ENCODE measurements around the gene NDUFV3.

DNA sequence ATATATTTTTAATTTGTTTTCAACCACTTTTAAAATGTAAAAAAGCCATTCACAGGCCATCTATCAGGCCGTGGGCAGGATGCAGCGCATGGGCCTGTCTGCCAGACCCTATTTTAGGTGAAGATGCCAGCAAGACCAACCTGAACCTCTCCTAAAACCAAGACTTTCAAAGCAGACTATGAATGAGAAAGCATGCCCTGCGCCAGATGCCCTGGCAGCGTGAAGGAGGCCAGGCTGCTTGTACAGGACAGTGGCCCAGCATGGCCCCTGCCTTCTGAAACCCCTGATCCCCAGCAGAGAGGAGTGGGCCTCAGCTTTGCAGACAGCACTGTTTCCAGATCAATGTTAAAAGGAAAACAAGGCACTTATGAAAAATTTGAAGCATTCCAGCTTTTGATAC lies 45.4 kb upstream of the NDUFV3 start:
- no peak for TF ChIP-seq POLR2A (IDR thresholded peaks at IDR 0.05)
- TF ChIP-seq, protein P1, sequence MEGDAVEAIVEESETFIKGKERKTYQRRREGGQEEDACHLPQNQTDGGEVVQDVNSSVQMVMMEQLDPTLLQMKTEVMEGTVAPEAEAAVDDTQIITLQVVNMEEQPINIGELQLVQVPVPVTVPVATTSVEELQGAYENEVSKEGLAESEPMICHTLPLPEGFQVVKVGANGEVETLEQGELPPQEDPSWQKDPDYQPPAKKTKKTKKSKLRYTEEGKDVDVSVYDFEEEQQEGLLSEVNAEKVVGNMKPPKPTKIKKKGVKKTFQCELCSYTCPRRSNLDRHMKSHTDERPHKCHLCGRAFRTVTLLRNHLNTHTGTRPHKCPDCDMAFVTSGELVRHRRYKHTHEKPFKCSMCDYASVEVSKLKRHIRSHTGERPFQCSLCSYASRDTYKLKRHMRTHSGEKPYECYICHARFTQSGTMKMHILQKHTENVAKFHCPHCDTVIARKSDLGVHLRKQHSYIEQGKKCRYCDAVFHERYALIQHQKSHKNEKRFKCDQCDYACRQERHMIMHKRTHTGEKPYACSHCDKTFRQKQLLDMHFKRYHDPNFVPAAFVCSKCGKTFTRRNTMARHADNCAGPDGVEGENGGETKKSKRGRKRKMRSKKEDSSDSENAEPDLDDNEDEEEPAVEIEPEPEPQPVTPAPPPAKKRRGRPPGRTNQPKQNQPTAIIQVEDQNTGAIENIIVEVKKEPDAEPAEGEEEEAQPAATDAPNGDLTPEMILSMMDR (IDR thresholded peaks at IDR 0.05 in 4 of 5, conservative IDR thresholded peaks at IDR 0.05 in 1 of 5) = no peak
